H54 (cell line): ENCODE data around the gene WBP11.
A peak's percentile ranks its signal among the peaks of the same experiment; 100 is the strongest.
"Not testable (repeated sequence)": the region's sequence is repeated elsewhere in the genome, so short reads cannot be mapped to it uniquely, and the experiment has no call there.

Source experiments
- DNase-seq: peaks from one replicate; pipeline ENCODE4 v3.0.0; 2011; ENCODE audit warnings: low spot score, mixed read lengths; ENCODE audit not compliant: insufficient read length
- FAIRE-seq: peaks from 3 replicates; lab custom pipeline; 2011; peaks lifted over from hg19 to GRCh38; lab: Jason Lieb, UNC
- POLR2A ChIP-seq: IDR thresholded peaks from 2 replicates; pipeline ENCODE4 v1.6.1; 2011; ENCODE audit warnings: low read depth, mild to moderate bottlenecking, low read length

The WBP11 gene

GRCh38 chr12:14772946-14773345 is 30.3 kb downstream of the WBP11 start:
- no peak for TF ChIP-seq POLR2A
- no peak for FAIRE-seq
- no peak for DNase-seq

DNA sequence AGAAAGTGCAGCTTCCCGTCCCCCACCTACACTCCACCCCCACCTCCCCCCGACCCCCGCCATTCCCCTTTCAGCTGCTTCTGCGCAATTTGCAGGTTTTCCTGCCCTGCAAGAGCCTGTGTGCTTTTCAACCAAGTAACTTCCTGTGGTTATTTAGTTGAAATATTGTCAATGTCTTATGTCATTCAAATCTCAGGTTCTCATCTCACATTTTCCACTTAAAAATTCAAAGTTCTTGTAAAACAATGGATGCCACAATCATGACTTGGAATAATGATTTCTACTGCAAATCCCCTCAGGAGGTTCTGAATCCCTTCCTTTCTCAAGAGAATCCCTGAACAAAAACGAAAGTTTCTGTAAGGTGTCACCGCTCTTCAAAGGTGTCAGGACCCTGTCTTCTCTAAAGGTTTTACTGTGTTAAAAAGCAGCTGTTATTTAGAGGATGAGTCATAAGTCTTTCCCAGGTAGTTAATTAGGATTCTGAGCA is 31.6 kb downstream of the WBP11 start:
- no peak for FAIRE-seq
- no peak for TF ChIP-seq POLR2A
- no peak for DNase-seq

DNA sequence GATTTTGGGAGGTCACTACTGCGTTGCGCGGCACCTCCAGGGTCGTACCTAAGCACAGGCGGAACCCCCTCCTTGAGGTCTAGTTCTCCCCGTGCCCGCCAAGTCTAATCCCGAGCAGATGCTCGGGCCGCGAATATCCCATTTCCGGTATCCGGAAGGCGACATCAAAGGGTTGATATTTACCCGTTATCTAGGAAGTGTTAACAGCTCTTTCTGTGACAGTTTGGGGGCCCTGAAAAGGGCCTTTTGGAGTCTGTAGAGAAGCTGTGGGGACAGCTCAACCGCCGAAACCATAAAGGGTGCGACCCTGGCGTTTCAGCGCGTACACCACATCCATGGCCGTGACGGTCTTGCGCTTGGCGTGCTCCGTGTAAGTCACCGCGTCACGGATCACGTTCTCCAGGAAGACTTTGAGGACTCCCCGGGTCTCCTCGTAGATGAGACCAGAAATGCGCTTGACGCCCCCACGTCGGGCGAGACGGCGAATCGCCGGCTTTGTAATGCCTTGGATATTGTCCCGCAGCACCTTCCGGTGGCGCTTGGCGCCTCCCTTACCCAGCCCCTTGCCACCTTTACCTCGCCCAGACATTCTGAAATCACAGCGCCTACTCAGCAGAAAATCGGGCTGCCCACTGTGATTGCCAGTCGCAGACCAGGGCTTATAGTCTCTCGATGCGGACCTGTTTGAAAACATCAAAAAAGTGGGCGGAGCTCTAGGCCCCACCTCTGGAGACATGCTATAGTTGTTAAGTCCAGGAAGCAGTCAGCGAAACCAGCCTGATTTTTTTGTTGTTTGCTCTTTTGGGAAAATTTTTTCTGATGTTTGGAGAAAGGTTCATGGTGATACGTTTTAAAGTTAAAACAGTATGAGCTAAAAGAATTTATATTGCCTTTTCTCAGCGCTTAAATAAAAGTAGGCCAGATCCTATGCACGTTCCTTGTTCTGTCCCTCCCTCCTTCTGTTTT is 32.5 kb downstream of the WBP11 start:
- FAIRE-seq (no peak), DNase-seq (no peak)

GRCh38 chr12:14769969-14770495 is 33.2 kb downstream of the WBP11 start:
- no peak for FAIRE-seq
- TF ChIP-seq POLR2A, result peak; percentile 24; the same call in 1 of the 2 replicates
- DNase-seq, result no peak

More for the DNA sequence above, 32.5 kb downstream of the WBP11 start:
- TF ChIP-seq POLR2A, result peak; percentile 39; the same call in 1 of the 2 replicates

- TF ChIP-seq POLR2A, result no peak
- FAIRE-seq (no peak), DNase-seq (no peak)
Observed at GRCh38 chr12:14769466-14769968, 33.8 kb downstream of the WBP11 start.

- DNase-seq (no peak), FAIRE-seq (no peak)
- no peak for TF ChIP-seq POLR2A
Observed at GRCh38 chr12:14768823-14769405, 34.4 kb downstream of the WBP11 start.

DNA sequence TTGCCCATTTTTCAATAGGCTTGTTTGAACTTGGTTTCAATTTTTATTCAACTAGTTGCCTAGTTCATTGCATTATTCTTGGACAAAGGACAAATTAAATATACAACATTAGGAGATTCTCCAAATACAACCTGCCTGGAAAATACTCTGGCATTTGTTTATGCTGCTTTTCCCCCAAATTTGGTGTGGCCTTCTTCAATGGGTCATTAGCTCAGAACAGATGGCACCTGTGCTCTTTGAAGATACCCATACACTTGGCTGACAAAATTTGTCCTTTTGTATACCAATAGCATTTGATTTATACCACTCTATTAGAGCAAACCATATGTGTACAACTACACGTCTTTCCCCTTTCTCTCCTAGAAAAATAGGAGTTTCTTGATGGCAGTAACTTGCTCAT is 35.7 kb downstream of the WBP11 start:
- FAIRE-seq, result no peak

GRCh38 chr12:14766649-14767215 is 36.5 kb downstream of the WBP11 start:
- FAIRE-seq, result no peak

More for the DNA sequence above, 35.7 kb downstream of the WBP11 start:
- no peak for DNase-seq
- no peak for TF ChIP-seq POLR2A

DNA sequence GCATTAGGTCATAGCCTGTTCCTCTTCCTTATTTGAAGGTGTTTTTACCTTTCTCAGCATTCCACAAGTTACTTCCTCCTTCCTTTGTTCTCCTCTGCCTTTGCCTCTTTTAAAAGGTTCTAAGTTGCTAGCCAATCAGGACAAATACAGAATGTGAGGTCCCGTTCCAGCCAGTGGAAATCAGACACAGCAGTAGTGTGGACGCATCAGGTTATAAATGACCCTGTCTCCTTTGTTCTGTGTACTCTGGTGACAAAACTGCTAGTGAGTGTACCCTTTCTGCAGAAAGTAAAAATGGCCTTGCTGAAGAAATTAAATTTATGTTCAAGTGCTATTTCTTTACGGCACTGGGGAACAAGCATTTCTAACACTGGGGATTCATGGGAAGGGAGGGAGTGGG is 37.3 kb downstream of the WBP11 start:
- not testable (repeated sequence) for DNase-seq, FAIRE-seq

More at GRCh38 chr12:14766649-14767215, 36.5 kb downstream of the WBP11 start:
- TF ChIP-seq POLR2A, result no peak
- DNase-seq, result no peak

DNA sequence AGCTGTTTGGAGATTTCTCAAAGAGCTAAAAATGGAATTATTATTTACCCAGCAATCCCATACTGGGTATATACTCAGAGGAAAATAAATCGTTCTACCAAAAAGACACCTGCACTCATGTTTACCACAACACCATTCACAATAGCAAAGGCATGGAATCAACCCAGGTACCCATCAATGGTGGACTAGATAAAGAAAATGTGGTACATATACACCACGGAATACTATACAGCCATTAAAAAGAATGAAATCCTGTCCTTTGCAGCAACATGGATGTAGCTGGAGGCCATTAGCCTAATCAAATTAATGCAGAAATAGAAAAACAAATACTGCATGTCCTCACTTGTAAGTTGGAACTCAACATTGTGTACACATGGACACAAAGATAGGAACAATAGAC is 37.9 kb downstream of the WBP11 start:
- FAIRE-seq, result no peak
- DNase-seq, result no peak
- TF ChIP-seq POLR2A, result no peak

DNA sequence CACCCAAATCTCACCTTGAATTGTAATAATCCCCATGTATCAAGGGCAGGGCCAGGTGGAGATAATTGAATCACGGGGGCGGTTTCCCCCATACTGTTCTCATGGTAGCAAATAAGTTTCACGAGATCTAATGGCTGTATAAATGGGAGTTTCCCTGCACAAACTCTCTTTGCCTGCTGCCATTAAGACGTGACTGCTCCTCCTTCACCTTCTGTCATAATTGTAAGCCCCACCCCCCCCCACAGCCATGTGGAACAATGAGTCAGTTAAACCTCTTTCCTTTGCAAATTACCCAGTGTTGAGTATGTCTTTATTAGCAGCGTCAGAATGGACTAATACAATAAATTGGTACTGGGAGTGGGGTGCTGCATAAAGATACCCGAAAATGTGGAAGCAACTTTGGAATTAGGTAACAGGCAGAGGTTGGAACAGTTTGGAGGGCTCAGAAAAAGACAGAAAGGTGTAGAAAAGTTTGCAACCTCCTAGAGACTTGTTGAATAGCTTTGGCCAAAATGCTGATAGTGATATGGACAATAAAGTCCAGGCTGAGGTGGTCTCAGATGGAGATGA is 43.5 kb downstream of the WBP11 start:
- not testable (repeated sequence) for DNase-seq, FAIRE-seq

DNA sequence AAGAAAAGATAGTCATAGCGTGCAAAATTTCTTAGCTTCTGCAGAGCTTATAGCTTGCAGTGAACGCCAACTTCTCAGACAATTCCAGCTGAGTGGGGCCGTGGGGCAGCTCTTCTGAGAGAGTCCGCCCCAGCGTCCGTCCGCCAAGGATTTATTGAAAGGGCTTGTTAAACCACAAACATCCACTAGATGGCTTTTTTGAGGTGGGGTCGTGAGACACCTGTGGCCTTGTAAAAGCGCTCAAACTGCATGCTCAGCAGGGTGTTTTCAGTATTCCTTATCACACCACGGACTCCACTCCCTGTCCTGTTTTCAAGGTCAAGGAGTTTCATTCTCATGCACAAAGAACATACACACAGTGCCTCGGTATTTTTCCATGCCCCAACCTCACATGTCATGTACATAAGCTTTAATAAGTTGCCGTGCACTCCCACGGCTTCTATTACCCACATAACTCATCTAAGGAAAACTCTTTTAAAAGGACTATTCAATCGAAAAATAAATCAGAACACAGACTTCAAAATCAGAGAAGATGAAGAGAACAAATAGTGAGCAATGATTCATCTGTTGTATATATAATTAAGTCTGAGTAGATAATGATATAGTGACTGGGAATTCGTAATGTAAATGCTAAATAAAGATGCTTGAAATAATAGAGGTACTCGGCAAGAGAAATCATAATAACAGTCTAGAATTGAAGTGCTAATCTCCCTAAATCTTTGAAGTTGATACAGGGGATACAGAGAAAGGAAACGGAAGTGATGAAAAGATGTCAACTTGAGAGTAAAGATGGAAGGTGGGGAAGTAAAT is 46.7 kb downstream of the WBP11 start:
- no peak for FAIRE-seq
- TF ChIP-seq POLR2A, result no peak
- no peak for DNase-seq

DNA sequence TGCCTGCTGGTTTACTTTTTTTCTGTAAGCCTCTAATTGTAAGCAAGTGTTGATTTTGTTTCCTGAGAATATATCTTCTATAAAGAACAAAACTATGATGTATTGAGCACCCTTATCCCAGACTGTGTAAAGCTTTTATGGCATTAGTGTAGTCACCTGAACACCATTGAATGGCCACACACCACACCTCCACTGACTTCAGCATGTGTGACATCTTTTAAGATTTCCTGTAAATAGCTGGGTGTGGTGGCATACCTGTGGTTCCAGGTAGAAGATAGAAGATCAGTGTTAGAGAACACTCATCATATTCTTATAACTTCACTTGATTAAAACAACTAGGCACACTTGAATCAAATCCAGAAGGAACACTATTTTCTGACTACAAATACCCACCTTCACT is 51.3 kb downstream of the WBP11 start:
- FAIRE-seq (no peak), DNase-seq (no peak)
- no peak for TF ChIP-seq POLR2A
